ENCODE results near the gene TRIM37. TPM values are rescaled to one million over a fixed set of nuclear protein-coding genes. Genes with fewer than 3 reads are reported as not detected.

The TRIM37 gene
- total RNA-seq, 1 donor from 2014 or later = 25.1 TPM

GRCh38 chr17:59000022-59000421, 106.7 kb downstream of the TRIM37 start:
- Mint-ChIP-seq H3K9me3 (no peaks in the 10 kb centered on the region), H3K27me3 (no peaks in the 10 kb centered on the region), H3K4me1 (ENCODE audit: unreplicated experiment) (peaks cover 5% of the 10 kb centered on the region), H3K27ac (no peak overlapping the region), H3K36me3 (peaks cover 9% of the 10 kb centered on the region), H3K4me3 (no peak overlapping the region)
- DNase-seq (ENCODE audit: extremely low spot score, unreplicated experiment) = no peak
- no peak for TF ChIP-seq CTCF (conservative IDR thresholded peaks at IDR 0.05)

- Mint-ChIP-seq H3K9me3 (no peaks in the 10 kb centered on the region), H3K27ac (no peak overlapping the region), H3K27me3 (no peaks in the 10 kb centered on the region), H3K36me3 (peaks cover 9% of the 10 kb centered on the region), H3K4me1 (ENCODE audit: unreplicated experiment) (no peaks in the 10 kb centered on the region), H3K4me3 (no peak overlapping the region)
- DNase-seq (ENCODE audit: extremely low spot score, unreplicated experiment) = no peak
- TF ChIP-seq CTCF (conservative IDR thresholded peaks at IDR 0.05) = no peak
Measured at GRCh38 chr17:58999500-58999899, 107.2 kb downstream of the TRIM37 start.

GRCh38 chr17:58998871-58999270, 107.8 kb downstream of the TRIM37 start:
- no peak for DNase-seq (ENCODE audit: extremely low spot score, unreplicated experiment)
- Mint-ChIP-seq H3K4me3 (no peak overlapping the region), H3K36me3 (peaks cover 9% of the 10 kb centered on the region), H3K27ac (no peak overlapping the region), H3K4me1 (ENCODE audit: unreplicated experiment) (no peaks in the 10 kb centered on the region), H3K9me3 (no peaks in the 10 kb centered on the region), H3K27me3 (no peaks in the 10 kb centered on the region)
- TF ChIP-seq CTCF (conservative IDR thresholded peaks at IDR 0.05) = no peak

GRCh38 chr17:58997756-58998553, 108.7 kb downstream of the TRIM37 start:
- no peak for TF ChIP-seq CTCF (conservative IDR thresholded peaks at IDR 0.05)
- Mint-ChIP-seq H3K4me3 (no peak overlapping the region), H3K36me3 (peaks cover 9% of the 10 kb centered on the region), H3K4me1 (ENCODE audit: unreplicated experiment) (no peaks in the 10 kb centered on the region), H3K27me3 (no peaks in the 10 kb centered on the region), H3K27ac (no peak overlapping the region), H3K9me3 (no peaks in the 10 kb centered on the region)
- DNase-seq (ENCODE audit: extremely low spot score, unreplicated experiment) = no peak

- no peaks in the 10 kb centered on the region for H3K9me3 Mint-ChIP-seq
- H3K27me3 Mint-ChIP-seq = no peaks in the 10 kb centered on the region
- no peak for DNase-seq (ENCODE audit: extremely low spot score, unreplicated experiment)
- H3K36me3 Mint-ChIP-seq = peaks cover 9% of the 10 kb centered on the region
- no peak for TF ChIP-seq CTCF (conservative IDR thresholded peaks at IDR 0.05)
- H3K27ac Mint-ChIP-seq = no peak overlapping the region
- no peak overlapping the region for H3K4me3 Mint-ChIP-seq
- no peaks in the 10 kb centered on the region for H3K4me1 Mint-ChIP-seq (ENCODE audit: unreplicated experiment)
Measured at GRCh38 chr17:58996968-58997367, 109.7 kb downstream of the TRIM37 start.
